Gastrocnemius medialis (tissue), 4 donors: ENCODE results near the gene UGT1A1.

Experiments used
- POLR2A ChIP-seq, 2 donors: fragments of 450-650 bp; IDR thresholded peaks; one replicate each; pipeline ENCODE4 v1.6.1; 2017; ENCODE audit warnings: antibody characterized with exemption in 2 of 2, mild to moderate bottlenecking in 2 of 2, moderate library complexity in 2 of 2
- TF ChIP-seq, protein P1 (sequence below), 5 experiments: fragments of 450-650 bp in 3 of 5; fragments of 200-600 bp in 2 of 5; sonication (generic) in 2 of 5; IDR thresholded peaks in 4 of 5; conservative IDR thresholded peaks in 1 of 5; 1 replicate in 4 of 5; 2 replicates in 1 of 5; pipeline ENCODE4 v1.5.1; 2016 to 2019; ENCODE audit warnings: antibody characterized with exemption in 5 of 5, mild to moderate bottlenecking in 3 of 5, moderate library complexity in 3 of 5

- TF ChIP-seq, protein P1, sequence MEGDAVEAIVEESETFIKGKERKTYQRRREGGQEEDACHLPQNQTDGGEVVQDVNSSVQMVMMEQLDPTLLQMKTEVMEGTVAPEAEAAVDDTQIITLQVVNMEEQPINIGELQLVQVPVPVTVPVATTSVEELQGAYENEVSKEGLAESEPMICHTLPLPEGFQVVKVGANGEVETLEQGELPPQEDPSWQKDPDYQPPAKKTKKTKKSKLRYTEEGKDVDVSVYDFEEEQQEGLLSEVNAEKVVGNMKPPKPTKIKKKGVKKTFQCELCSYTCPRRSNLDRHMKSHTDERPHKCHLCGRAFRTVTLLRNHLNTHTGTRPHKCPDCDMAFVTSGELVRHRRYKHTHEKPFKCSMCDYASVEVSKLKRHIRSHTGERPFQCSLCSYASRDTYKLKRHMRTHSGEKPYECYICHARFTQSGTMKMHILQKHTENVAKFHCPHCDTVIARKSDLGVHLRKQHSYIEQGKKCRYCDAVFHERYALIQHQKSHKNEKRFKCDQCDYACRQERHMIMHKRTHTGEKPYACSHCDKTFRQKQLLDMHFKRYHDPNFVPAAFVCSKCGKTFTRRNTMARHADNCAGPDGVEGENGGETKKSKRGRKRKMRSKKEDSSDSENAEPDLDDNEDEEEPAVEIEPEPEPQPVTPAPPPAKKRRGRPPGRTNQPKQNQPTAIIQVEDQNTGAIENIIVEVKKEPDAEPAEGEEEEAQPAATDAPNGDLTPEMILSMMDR (IDR thresholded peaks at IDR 0.05 in 4 of 5, conservative IDR thresholded peaks at IDR 0.05 in 1 of 5), result no peak
- TF ChIP-seq POLR2A (IDR thresholded peaks at IDR 0.05), result no peak
Measured at GRCh38 chr2:233820774-233821105, 60.7 kb downstream of the UGT1A1 start.
